ENCODE measurements around the gene CHRNB1.
"Not testable (repeated sequence)": the region's sequence is repeated elsewhere in the genome, so short reads cannot be mapped to it uniquely, and the experiment has no call there.

Gene CHRNB1

GRCh38 chr17:7467498-7467897 is 22.6 kb downstream of the CHRNB1 start:
- DNase-seq (ENCODE audit: low spot score), result no peak

GRCh38 chr17:7468290-7468689 is 23.4 kb downstream of the CHRNB1 start:
- no peak for DNase-seq (ENCODE audit: low spot score)

- DNase-seq (ENCODE audit: low spot score), result no peak
Measured at GRCh38 chr17:7468804-7469389, 24.0 kb downstream of the CHRNB1 start.

- not testable (repeated sequence) for DNase-seq (ENCODE audit: low spot score)
Measured at GRCh38 chr17:7469843-7470242, 25.0 kb downstream of the CHRNB1 start.

- not testable (repeated sequence) for DNase-seq (ENCODE audit: low spot score)
Measured at GRCh38 chr17:7470457-7470973, 25.7 kb downstream of the CHRNB1 start.

- no peak for DNase-seq (ENCODE audit: low spot score)
Measured at GRCh38 chr17:7471729-7472128, 26.9 kb downstream of the CHRNB1 start.

GRCh38 chr17:7474767-7475166 is 29.9 kb downstream of the CHRNB1 start:
- not testable (repeated sequence) for DNase-seq (ENCODE audit: low spot score)

GRCh38 chr17:7475764-7476422 is 31.0 kb downstream of the CHRNB1 start:
- peak; percentile 71 for DNase-seq (ENCODE audit: low spot score)

- DNase-seq (ENCODE audit: low spot score), result peak; percentile 40
Measured at GRCh38 chr17:7476494-7476893, 31.6 kb downstream of the CHRNB1 start.

- DNase-seq (ENCODE audit: low spot score), result no peak
Measured at GRCh38 chr17:7476951-7477350, 32.1 kb downstream of the CHRNB1 start.

- DNase-seq (ENCODE audit: low spot score), result peak; percentile 89
Measured at GRCh38 chr17:7477392-7478275, 32.8 kb downstream of the CHRNB1 start.

GRCh38 chr17:7478276-7479212 is 33.7 kb downstream of the CHRNB1 start:
- peak; percentile 75 for DNase-seq (ENCODE audit: low spot score)

- DNase-seq (ENCODE audit: low spot score), result peak; percentile 85
Measured at GRCh38 chr17:7479213-7480088, 34.6 kb downstream of the CHRNB1 start, which contains the start of gene ZBTB4. Gene ZBTB4, minus strand, starts transcription at chr17:7479631. Its CDS starts 12,830 bp downstream, at chr17:7466801.

- DNase-seq (ENCODE audit: low spot score), result no peak
Measured at GRCh38 chr17:7480089-7480384, 35.2 kb downstream of the CHRNB1 start.

GRCh38 chr17:7481275-7481674 is 36.4 kb downstream of the CHRNB1 start, which contains the start of gene SLC35G6:
Gene SLC35G6, plus strand, starts transcription at chr17:7481446. Its CDS starts 71 bp downstream, at chr17:7481517.
- not testable (repeated sequence) for DNase-seq (ENCODE audit: low spot score)

GRCh38 chr17:7481842-7482741 is 37.2 kb downstream of the CHRNB1 start:
- not testable (repeated sequence) for DNase-seq (ENCODE audit: low spot score)

GRCh38 chr17:7482742-7483088 is 37.9 kb downstream of the CHRNB1 start:
- not testable (repeated sequence) for DNase-seq (ENCODE audit: low spot score)

GRCh38 chr17:7483255-7484066 is 38.6 kb downstream of the CHRNB1 start:
- peak; percentile 86 for DNase-seq (ENCODE audit: low spot score)

All from AG08396 (cell line).